Omental fat pad (tissue), 4 donors: ENCODE measurements around the gene TCFL5. TPM values are rescaled to one million over a fixed set of nuclear protein-coding genes. Genes with fewer than 3 reads are reported as not detected.

ENCODE experiments used
- ATAC-seq: fragments of 150-250 bp; one replicate; pipeline ENCODE4 v1.9.1; 2016; ENCODE audit warnings: mild to moderate bottlenecking, moderate library complexity; ENCODE audit not compliant: low FRiP score
- DNase-seq: peaks from one replicate; pipeline ENCODE4 v3.0.0-alpha.2; 2019; ENCODE audit warnings: low spot score
- CTCF ChIP-seq, 3 donors: fragments of 450-650 bp; IDR thresholded peaks; one replicate each; pipeline ENCODE4 v1.5.1; 2016 to 2017; ENCODE audit warnings: antibody characterized with exemption in 3 of 3, mild to moderate bottlenecking in 3 of 3, moderate library complexity in 2 of 3
- total RNA-seq, 4 donors: library from RNA; depleted of rRNA; stranded (reverse); fragments of >200 nt; gene quantifications; one replicate each; pipeline ENCODE4 v1.1.0, GENCODE V29; 2016

TCFL5 gene
- total RNA-seq = 1 to 10 TPM; 6.1 to 7.7 (median 6.3) TPM

GRCh38 chr20:62861726-62862336, at the start of gene TCFL5:
TCFL5 (minus strand) TSS chr20:62861822; CDS start chr20:62861670, 152 bp downstream.
- DNase-seq (peak; percentile 93), ATAC-seq (peak; percentile 92)
- no peak for TF ChIP-seq CTCF (IDR thresholded peaks at IDR 0.05)

- DNase-seq = no peak
- no peak for ATAC-seq
- no peak for TF ChIP-seq CTCF (IDR thresholded peaks at IDR 0.05)
Observed at GRCh38 chr20:62910777-62911497, 49.3 kb upstream of the TCFL5 start.

- DNase-seq (no peak), ATAC-seq (no peak)
- no peak for TF ChIP-seq CTCF (IDR thresholded peaks at IDR 0.05)
Observed at GRCh38 chr20:62910217-62910766, 48.7 kb upstream of the TCFL5 start.

GRCh38 chr20:62908971-62909791, 47.6 kb upstream of the TCFL5 start:
- no peak for DNase-seq
- ATAC-seq = no peak
- no peak for TF ChIP-seq CTCF (IDR thresholded peaks at IDR 0.05)

- no peak for TF ChIP-seq CTCF (IDR thresholded peaks at IDR 0.05)
- DNase-seq (no peak), ATAC-seq (no peak)
Observed at GRCh38 chr20:62907384-62908317, 46.0 kb upstream of the TCFL5 start.
